CD4-positive, alpha-beta memory T cell (primary cell): ENCODE measurements around the gene LRRC71. TPM values are rescaled to one million over a fixed set of nuclear protein-coding genes. Genes with fewer than 3 reads are reported as not detected.

ENCODE experiments used
- CTCF ChIA-PET: fragments of 350-600 bp; sonication (Branson Sonifier 250); formaldehyde crosslinking; loops from one replicate; lab custom pipeline; 2021; ENCODE audit warnings: inconsistent platforms; ENCODE audit not compliant: partially characterized antibody; lab: Charles Lee
- POLR2A ChIA-PET: fragments of 350-600 bp; sonication (Branson Sonifier 250); formaldehyde crosslinking; loops from one replicate; lab custom pipeline; 2021; ENCODE audit not compliant: partially characterized antibody; lab: Charles Lee
- DNase-seq, 5 donors: peaks; one replicate each; pipeline versions ENCODE4 v3.0.0 to v3.0.0-alpha.2; 2020 to 2022; ENCODE audit warnings: mixed read lengths in 1 of 5
- H3K27ac ChIP-seq: one replicate; pipeline ENCODE4 v1.7.0; 2013; ENCODE audit warnings: low read depth, low read length
- H3K27me3 ChIP-seq: 2 replicates; pipeline ENCODE4 v1.7.0; 2013; ENCODE audit warnings: mild to moderate bottlenecking, low read length, moderate library complexity; ENCODE audit not compliant: insufficient read depth
- H3K36me3 ChIP-seq: 2 replicates; pipeline ENCODE4 v1.7.0; 2013; ENCODE audit warnings: mild to moderate bottlenecking, low read length, moderate library complexity; ENCODE audit not compliant: insufficient read depth
- H3K4me1 ChIP-seq: 2 replicates; pipeline ENCODE4 v1.7.0; 2013; ENCODE audit warnings: mild to moderate bottlenecking, low read length, moderate library complexity; ENCODE audit not compliant: insufficient read depth
- H3K4me3 ChIP-seq, 2 donors: one replicate each; pipeline ENCODE4 v1.7.0; 2013; ENCODE audit warnings: low read length in 2 of 2, mild to moderate bottlenecking in 1 of 2
- H3K9me3 ChIP-seq, 2 donors: one replicate each; pipeline ENCODE4 v1.7.0; 2013; ENCODE audit warnings: low read length in 2 of 2, control low read depth in 1 of 2; ENCODE audit not compliant: control insufficient read depth in 1 of 2
- H3K27ac Mint-ChIP-seq, 7 donors: one replicate each; pipeline ENCODE4 v1.8.0; 2020 to 2021; ENCODE audit warnings: mixed read lengths in 7 of 7, mild to moderate bottlenecking in 6 of 7, inconsistent platforms in 3 of 7, moderate library complexity in 3 of 7
- H3K27me3 Mint-ChIP-seq, 2 donors: one replicate each; pipeline ENCODE4 v1.8.0; 2020 to 2021; ENCODE audit warnings: mixed read lengths in 2 of 2
- H3K36me3 Mint-ChIP-seq, 2 donors: one replicate each; pipeline ENCODE4 v1.8.0; 2020 to 2021; ENCODE audit warnings: mixed read lengths in 2 of 2, inconsistent platforms in 1 of 2, mild to moderate bottlenecking in 1 of 2
- H3K4me1 Mint-ChIP-seq, 4 donors: one replicate each; pipeline ENCODE4 v1.8.0; 2020 to 2021; ENCODE audit warnings: mixed read lengths in 4 of 4, mild to moderate bottlenecking in 1 of 4
- H3K4me3 Mint-ChIP-seq, 8 donors: one replicate each; pipeline ENCODE4 v1.8.0; 2020 to 2021; ENCODE audit warnings: mixed read lengths in 8 of 8, mild to moderate bottlenecking in 7 of 8, moderate library complexity in 6 of 8, inconsistent platforms in 3 of 8
- H3K9me3 Mint-ChIP-seq, 8 donors: one replicate each; pipeline ENCODE4 v1.8.0; 2020 to 2021; ENCODE audit warnings: mixed read lengths in 8 of 8, mild to moderate bottlenecking in 5 of 8, inconsistent platforms in 3 of 8, moderate library complexity in 1 of 8
- intact Hi-C: fragments of 100-400 bp; cut with micrococcal nuclease; formaldehyde crosslinking; loops from one replicate; pipeline ENCODE4 v1.15.1; 2023
- polyA plus RNA-seq, 2 donors: library from polyadenylated mRNA; unstranded; fragments of 300-500 nt; fragmentation: Illumina TruSeq; gene quantifications; one replicate each; pipeline ENCODE4 v1.2.3, GENCODE V29; 2021
- total RNA-seq, 2 experiments: library from RNA; stranded (reverse); gene quantifications; one replicate each; pipeline ENCODE4 v1.2.3, GENCODE V29; 2021

LRRC71 gene
- total and polyA plus RNA-seq, 4 experiments from 2014 or later, result not detected

- Histone ChIP-seq H3K9me3 (no peaks in the 10 kb centered on the region), H3K27me3 (no peaks in the 10 kb centered on the region), H3K36me3 (no peaks in the 10 kb centered on the region), H3K27ac (no peak overlapping the region), H3K4me1 (no peaks in the 10 kb centered on the region), H3K4me3 (no peak overlapping the region)
- POLR2A ChIA-PET, result no interaction called here
- intact Hi-C loops, result loop anchor here (10.0 kb wide), 1 partner anchor 175 kb away; no protein-coding TSS in a partner anchor
- no peak overlapping the region for H3K27ac Mint-ChIP-seq
- H3K4me3 Mint-ChIP-seq, result no peak overlapping the region
- peaks cover 19 to 29% of the 10 kb centered on the region in 2 donors for H3K27me3 Mint-ChIP-seq
- CTCF ChIA-PET, result interaction anchor here (0.9 kb wide), 1 partner anchor 174 kb away, joined by 3 read pairs; no protein-coding TSS in a partner anchor
- H3K9me3 Mint-ChIP-seq, result peaks cover 0 to 2% (median 0%) of the 10 kb centered on the region in 8 donors
- H3K4me1 Mint-ChIP-seq, result peaks cover 0 to 4% (median 2%) of the 10 kb centered on the region in 4 donors
- no peak for DNase-seq
- H3K36me3 Mint-ChIP-seq, result no peaks in the 10 kb centered on the region
Measured at GRCh38 chr1:156899956-156900718, 20.3 kb upstream of the LRRC71 start.

GRCh38 chr1:156900896-156901589 is 19.4 kb upstream of the LRRC71 start:
- Histone ChIP-seq H3K27ac (no peak overlapping the region), H3K27me3 (no peaks in the 10 kb centered on the region), H3K9me3 (no peaks in the 10 kb centered on the region), H3K4me3 (no peak overlapping the region), H3K4me1 (no peaks in the 10 kb centered on the region), H3K36me3 (no peaks in the 10 kb centered on the region)
- DNase-seq, result no peak
- Mint-ChIP-seq H3K27me3 (peaks cover 18 to 27% of the 10 kb centered on the region in 2 donors), H3K27ac (peak overlapping the region in 1 of 7 donors; percentile 4), H3K4me3 (no peak overlapping the region), H3K4me1 (peaks cover 0 to 4% (median 0%) of the 10 kb centered on the region in 4 donors), H3K36me3 (no peaks in the 10 kb centered on the region), H3K9me3 (peaks cover 0 to 2% (median 0%) of the 10 kb centered on the region in 8 donors)
- intact Hi-C loops, result no loop called here
- ChIA-PET POLR2A (no interaction called here), CTCF (interaction anchor here (1.4 kb wide), 1 partner anchor 9 kb away, joined by 6 read pairs; no protein-coding TSS in a partner anchor)

GRCh38 chr1:156901590-156901900 is 18.9 kb upstream of the LRRC71 start:
- H3K27ac Mint-ChIP-seq, result peak overlapping the region in 1 of 7 donors; percentile 4
- intact Hi-C loops, result no loop called here
- Histone ChIP-seq H3K36me3 (no peaks in the 10 kb centered on the region), H3K27me3 (no peaks in the 10 kb centered on the region), H3K4me1 (no peaks in the 10 kb centered on the region), H3K4me3 (no peak overlapping the region), H3K9me3 (no peaks in the 10 kb centered on the region), H3K27ac (no peak overlapping the region)
- peaks cover 18 to 26% of the 10 kb centered on the region in 2 donors for H3K27me3 Mint-ChIP-seq
- peaks cover 0 to 4% (median 0%) of the 10 kb centered on the region in 4 donors for H3K4me1 Mint-ChIP-seq
- H3K36me3 Mint-ChIP-seq, result no peaks in the 10 kb centered on the region
- no peak overlapping the region for H3K4me3 Mint-ChIP-seq
- H3K9me3 Mint-ChIP-seq, result peaks cover 0 to 2% (median 0%) of the 10 kb centered on the region in 8 donors
- DNase-seq, result no peak
- CTCF ChIA-PET, result interaction anchor here (1.4 kb wide), 1 partner anchor 9 kb away, joined by 6 read pairs; no protein-coding TSS in a partner anchor
- POLR2A ChIA-PET, result no interaction called here

- Mint-ChIP-seq H3K9me3 (peaks cover 0 to 2% (median 0%) of the 10 kb centered on the region in 8 donors), H3K27ac (no peak overlapping the region)
- POLR2A ChIA-PET, result no interaction called here
Measured at GRCh38 chr1:156901966-156902915, 18.2 kb upstream of the LRRC71 start.

GRCh38 chr1:156903328-156904091 is 16.9 kb upstream of the LRRC71 start:
- H3K27me3 ChIP-seq, result no peaks in the 10 kb centered on the region
- H3K27me3 Mint-ChIP-seq, result peaks cover 15 to 24% of the 10 kb centered on the region in 2 donors
- CTCF ChIA-PET, result no interaction called here

More at GRCh38 chr1:156901966-156902915, 18.2 kb upstream of the LRRC71 start:
- no peaks in the 10 kb centered on the region for H3K36me3 ChIP-seq
- peaks cover 0 to 6% (median under 1%) of the 10 kb centered on the region in 4 donors for H3K4me1 Mint-ChIP-seq
- no peaks in the 10 kb centered on the region for H3K9me3 ChIP-seq
- no peak overlapping the region for H3K4me3 ChIP-seq
- H3K27me3 ChIP-seq, result no peaks in the 10 kb centered on the region
- peaks cover 18 to 30% of the 10 kb centered on the region in 2 donors for H3K27me3 Mint-ChIP-seq
- no peak overlapping the region for H3K27ac ChIP-seq
- no peak overlapping the region for H3K4me3 Mint-ChIP-seq
- no peak for DNase-seq
- no peaks in the 10 kb centered on the region for H3K4me1 ChIP-seq
- no peaks in the 10 kb centered on the region for H3K36me3 Mint-ChIP-seq
- CTCF ChIA-PET, result interaction anchor here (1.4 kb wide), 1 partner anchor 10 kb away, joined by 6 read pairs; no protein-coding TSS in a partner anchor
- intact Hi-C loops, result no loop called here

GRCh38 chr1:156904187-156904959 is 16.1 kb upstream of the LRRC71 start:
- ChIA-PET POLR2A (no interaction called here), CTCF (no interaction called here)
- Histone ChIP-seq H3K36me3 (no peaks in the 10 kb centered on the region), H3K27ac (no peak overlapping the region), H3K9me3 (no peaks in the 10 kb centered on the region), H3K4me3 (no peak overlapping the region), H3K27me3 (no peaks in the 10 kb centered on the region), H3K4me1 (no peaks in the 10 kb centered on the region)
- H3K36me3 Mint-ChIP-seq, result no peaks in the 10 kb centered on the region
- H3K4me1 Mint-ChIP-seq, result peaks cover 0 to 2% (median under 1%) of the 10 kb centered on the region in 4 donors
- H3K27ac Mint-ChIP-seq, result no peak overlapping the region
- H3K9me3 Mint-ChIP-seq, result no peaks in the 10 kb centered on the region
- H3K27me3 Mint-ChIP-seq, result peaks cover 10 to 23% of the 10 kb centered on the region in 2 donors
- no peak overlapping the region for H3K4me3 Mint-ChIP-seq
- DNase-seq, result peak in 1 of 5 donors; percentile 30
- intact Hi-C loops, result no loop called here

More at GRCh38 chr1:156903328-156904091, 16.9 kb upstream of the LRRC71 start:
- Mint-ChIP-seq H3K27ac (no peak overlapping the region), H3K4me3 (no peak overlapping the region), H3K4me1 (peaks cover 0 to 2% (median under 1%) of the 10 kb centered on the region in 4 donors), H3K36me3 (no peaks in the 10 kb centered on the region), H3K9me3 (no peaks in the 10 kb centered on the region)
- Histone ChIP-seq H3K36me3 (no peaks in the 10 kb centered on the region), H3K9me3 (no peaks in the 10 kb centered on the region), H3K4me3 (no peak overlapping the region), H3K4me1 (no peaks in the 10 kb centered on the region), H3K27ac (no peak overlapping the region)
- POLR2A ChIA-PET, result no interaction called here
- DNase-seq, result peak in 1 of 5 donors; percentile 6
- intact Hi-C loops, result no loop called here
